Measurements from ENCODE around the gene TPP2.

DNA sequence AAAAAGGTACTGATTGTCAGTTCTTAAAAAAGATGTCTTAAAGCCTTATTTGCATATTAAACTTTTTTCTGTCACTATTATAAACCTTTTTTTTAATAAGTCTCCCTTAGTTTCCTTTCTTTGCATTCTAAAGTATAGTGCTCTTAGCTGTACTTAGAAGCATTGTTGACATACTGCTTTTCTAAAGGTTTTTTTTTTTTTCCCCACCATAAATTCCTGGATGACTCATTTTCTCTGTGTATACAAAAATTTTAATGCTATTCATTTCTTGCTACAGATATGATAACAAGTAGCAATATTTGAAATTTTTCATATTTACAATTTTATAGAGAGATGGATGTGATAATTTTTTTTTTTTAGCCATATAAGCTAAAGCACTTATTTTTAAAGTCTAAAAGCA lies 54.6 kb downstream of the TPP2 start:
- TF ChIP-seq, protein P1, sequence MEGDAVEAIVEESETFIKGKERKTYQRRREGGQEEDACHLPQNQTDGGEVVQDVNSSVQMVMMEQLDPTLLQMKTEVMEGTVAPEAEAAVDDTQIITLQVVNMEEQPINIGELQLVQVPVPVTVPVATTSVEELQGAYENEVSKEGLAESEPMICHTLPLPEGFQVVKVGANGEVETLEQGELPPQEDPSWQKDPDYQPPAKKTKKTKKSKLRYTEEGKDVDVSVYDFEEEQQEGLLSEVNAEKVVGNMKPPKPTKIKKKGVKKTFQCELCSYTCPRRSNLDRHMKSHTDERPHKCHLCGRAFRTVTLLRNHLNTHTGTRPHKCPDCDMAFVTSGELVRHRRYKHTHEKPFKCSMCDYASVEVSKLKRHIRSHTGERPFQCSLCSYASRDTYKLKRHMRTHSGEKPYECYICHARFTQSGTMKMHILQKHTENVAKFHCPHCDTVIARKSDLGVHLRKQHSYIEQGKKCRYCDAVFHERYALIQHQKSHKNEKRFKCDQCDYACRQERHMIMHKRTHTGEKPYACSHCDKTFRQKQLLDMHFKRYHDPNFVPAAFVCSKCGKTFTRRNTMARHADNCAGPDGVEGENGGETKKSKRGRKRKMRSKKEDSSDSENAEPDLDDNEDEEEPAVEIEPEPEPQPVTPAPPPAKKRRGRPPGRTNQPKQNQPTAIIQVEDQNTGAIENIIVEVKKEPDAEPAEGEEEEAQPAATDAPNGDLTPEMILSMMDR (IDR thresholded peaks at IDR 0.05; ENCODE audit: insufficient read depth, low read depth, low read length) = no peak
- no peak for TF ChIP-seq EZH2 (IDR thresholded peaks at IDR 0.05; ENCODE audit: insufficient read depth, low read length)

Measured in astrocyte (in vitro differentiated cells and primary cell).